GM23338 (cell line): ENCODE results near the gene TBC1D7. TPM values are rescaled to one million over a fixed set of nuclear protein-coding genes. Genes with fewer than 3 reads are reported as not detected.

Experiments used
- ATAC-seq: fragments of 200-7000 bp; cut with Tn5 transposase; 3 replicates; pipeline ENCODE4 v1.9.1; 2020
- DNase-seq: peaks from one replicate; pipeline ENCODE4 v3.0.0-alpha.2; 2015; ENCODE audit warnings: low spot score
- H2AFZ ChIP-seq: fragments of 200-600 bp; sonication (generic); 2 replicates; pipeline ENCODE4 v1.8.0; 2016; ENCODE audit warnings: antibody characterized with exemption, mild to moderate bottlenecking, moderate library complexity
- H3F3A ChIP-seq: fragments of 200-600 bp; sonication (generic); replicated peaks from 2 replicates; pipeline ENCODE4 v1.8.0; 2017; ENCODE audit warnings: antibody characterized with exemption, mixed run types, low read depth
- H3K27ac ChIP-seq: fragments of 200-600 bp; sonication (generic); 2 replicates; pipeline ENCODE4 v1.6.1; 2016; ENCODE audit warnings: low read depth
- H3K27me3 ChIP-seq: fragments of 200-600 bp; sonication (generic); 2 replicates; pipeline ENCODE4 v1.8.0; 2016; ENCODE audit warnings: mild to moderate bottlenecking, mixed run types, moderate library complexity; ENCODE audit not compliant: insufficient read depth
- H3K36me3 ChIP-seq: fragments of 200-600 bp; sonication (generic); 2 replicates; pipeline ENCODE4 v1.8.0; 2016; ENCODE audit warnings: mild to moderate bottlenecking; ENCODE audit not compliant: insufficient read depth
- H3K4me1 ChIP-seq: fragments of 200-600 bp; sonication (generic); 2 replicates; pipeline ENCODE4 v1.8.0; 2016; ENCODE audit warnings: mild to moderate bottlenecking, moderate library complexity; ENCODE audit not compliant: insufficient read depth
- H3K4me2 ChIP-seq: fragments of 200-600 bp; sonication (generic); 2 replicates; pipeline ENCODE4 v1.7.1; 2017; ENCODE audit warnings: mixed run types
- H3K4me3 ChIP-seq: fragments of 200-600 bp; sonication (generic); 2 replicates; pipeline ENCODE4 v1.6.1; 2016; ENCODE audit warnings: mixed run types
- H3K79me2 ChIP-seq: fragments of 200-600 bp; sonication (generic); replicated peaks from 2 replicates; pipeline ENCODE4 v1.8.0; 2017; ENCODE audit warnings: mild to moderate bottlenecking; ENCODE audit not compliant: insufficient read depth
- H3K9me2 ChIP-seq: fragments of 200-600 bp; sonication (generic); 2 replicates; pipeline ENCODE4 v1.8.0; 2017; ENCODE audit not compliant: insufficient read depth
- H4K20me1 ChIP-seq: fragments of 200-600 bp; sonication (generic); replicated peaks from 2 replicates; pipeline ENCODE4 v1.8.0; 2017; ENCODE audit warnings: mild to moderate bottlenecking; ENCODE audit not compliant: insufficient read depth
- H3K27ac Mint-ChIP-seq: 2 replicates; pipeline ENCODE4 v1.8.0; 2020; ENCODE audit warnings: inconsistent platforms, mild to moderate bottlenecking, moderate library complexity, mixed read lengths
- H3K27me3 Mint-ChIP-seq: 3 replicates; pipeline ENCODE4 v1.8.0; 2022; ENCODE audit warnings: low read depth, mild to moderate bottlenecking, moderate library complexity, mixed read lengths, inconsistent platforms; ENCODE audit not compliant: insufficient read depth, poor library complexity
- H3K36me3 Mint-ChIP-seq: 3 replicates; pipeline ENCODE4 v1.8.0; 2021; ENCODE audit warnings: low read depth, mild to moderate bottlenecking, inconsistent platforms, moderate library complexity, mixed read lengths
- H3K4me1 Mint-ChIP-seq: 3 replicates; pipeline ENCODE4 v1.8.0; 2020; ENCODE audit warnings: mild to moderate bottlenecking, inconsistent platforms, mixed read lengths
- H3K4me3 Mint-ChIP-seq: 3 replicates; pipeline ENCODE4 v1.8.0; 2021; ENCODE audit warnings: moderate library complexity, mild to moderate bottlenecking, inconsistent platforms, mixed read lengths
- H3K9me3 Mint-ChIP-seq: 3 replicates; pipeline ENCODE4 v1.8.0; 2020; ENCODE audit warnings: moderate library complexity, mild to moderate bottlenecking, inconsistent platforms, mixed read lengths
- CREB1 ChIP-seq: fragments of 250-450 bp; sonication (Bioruptor Pico); IDR thresholded peaks from 2 replicates; pipeline ENCODE4 v1.5.0; 2020; ENCODE audit warnings: low read depth, mild to moderate bottlenecking, moderate library complexity
- JUNB ChIP-seq: IDR thresholded peaks from one replicate; pipeline ENCODE4 v1.6.1; 2016; ENCODE audit warnings: antibody characterized with exemption; ENCODE audit not compliant: unreplicated experiment
- STAT1 ChIP-seq: IDR thresholded peaks from one replicate; pipeline ENCODE4 v1.6.1; 2016; ENCODE audit warnings: antibody characterized with exemption; ENCODE audit not compliant: unreplicated experiment
- ZNF114 ChIP-seq: fragments of 250-450 bp; sonication (Bioruptor Pico); IDR thresholded peaks from 2 replicates; pipeline ENCODE4 v1.5.0; 2020; ENCODE audit warnings: mild to moderate bottlenecking, moderate library complexity
- ZNF331 ChIP-seq: fragments of 250-450 bp; sonication (Bioruptor Pico); IDR thresholded peaks from 2 replicates; pipeline ENCODE4 v1.5.0; 2020; ENCODE audit warnings: low read depth, mild to moderate bottlenecking, moderate library complexity
- polyA plus RNA-seq: library from polyadenylated mRNA; unstranded; fragments of >200 nt; fragmentation: Nextera tagmentation; extraction: Ambion mirVana; gene quantifications from 2 replicates; pipeline ENCODE4 v1.2.1, GENCODE V29; 2016
- total RNA-seq: library from RNA; depleted of rRNA; stranded (reverse); fragments of >200 nt; shearing (Covaris generic); gene quantifications from 2 replicates; pipeline ENCODE4 v1.2.3, GENCODE V29; 2014
- TF ChIP-seq, protein P1 (sequence below): IDR thresholded peaks from 2 replicates; pipeline ENCODE4 v1.6.1; 2016; ENCODE audit warnings: antibody characterized with exemption
- TF ChIP-seq, protein P2 (sequence below), 2 experiments: fragments of 200-600 bp in 1 of 2; sonication (generic) in 1 of 2; conservative IDR thresholded peaks; 2 replicates each; pipeline versions ENCODE4 v1.5.1 to v1.6.1; 2016 to 2017; ENCODE audit warnings: antibody characterized with exemption in 2 of 2, low read depth in 2 of 2, mild to moderate bottlenecking in 2 of 2, moderate library complexity in 1 of 2
- TF ChIP-seq, protein P3 (sequence below): IDR thresholded peaks from one replicate; pipeline ENCODE4 v1.6.1; 2018; ENCODE audit warnings: antibody characterized with exemption; ENCODE audit not compliant: unreplicated experiment
- TF ChIP-seq, protein P4 (sequence below): fragments of 250-450 bp; sonication (Bioruptor Pico); IDR thresholded peaks from 2 replicates; pipeline ENCODE4 v1.5.0; 2020; ENCODE audit warnings: mild to moderate bottlenecking, moderate library complexity

TBC1D7 gene
- total and polyA plus RNA-seq, 2 experiments from 2014 or later = 62.0 to 70.4 TPM

DNA sequence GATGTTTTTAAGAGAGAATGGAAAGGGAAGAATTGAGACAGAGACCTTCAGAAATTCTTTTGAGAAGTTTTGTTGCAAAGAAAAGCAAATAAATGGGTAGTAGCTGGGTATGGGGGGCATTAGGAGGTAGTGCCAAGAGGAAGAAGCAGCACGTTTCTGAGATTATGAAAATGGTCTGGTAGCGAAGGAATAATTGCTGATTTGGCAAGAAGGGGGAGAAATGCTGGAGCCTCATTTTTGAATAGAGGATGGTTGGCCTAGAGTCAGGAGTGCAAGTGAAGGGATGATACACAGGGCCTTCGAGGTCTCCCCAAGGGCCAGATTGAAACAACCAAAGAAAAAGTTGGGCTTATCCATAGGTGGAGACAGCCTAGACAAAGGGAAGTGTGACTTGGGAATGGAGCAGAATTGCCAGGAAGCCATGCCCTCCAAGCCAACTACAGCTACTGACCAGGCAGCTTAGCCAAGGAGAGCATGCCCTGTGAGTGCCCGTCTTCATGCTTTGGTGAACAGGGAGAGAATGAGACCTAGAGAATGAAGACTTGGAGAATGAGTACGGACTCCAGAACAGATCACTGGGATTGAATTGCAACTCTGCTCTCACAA is 14.2 kb upstream of the TBC1D7 start:
- TF ChIP-seq, protein P1, sequence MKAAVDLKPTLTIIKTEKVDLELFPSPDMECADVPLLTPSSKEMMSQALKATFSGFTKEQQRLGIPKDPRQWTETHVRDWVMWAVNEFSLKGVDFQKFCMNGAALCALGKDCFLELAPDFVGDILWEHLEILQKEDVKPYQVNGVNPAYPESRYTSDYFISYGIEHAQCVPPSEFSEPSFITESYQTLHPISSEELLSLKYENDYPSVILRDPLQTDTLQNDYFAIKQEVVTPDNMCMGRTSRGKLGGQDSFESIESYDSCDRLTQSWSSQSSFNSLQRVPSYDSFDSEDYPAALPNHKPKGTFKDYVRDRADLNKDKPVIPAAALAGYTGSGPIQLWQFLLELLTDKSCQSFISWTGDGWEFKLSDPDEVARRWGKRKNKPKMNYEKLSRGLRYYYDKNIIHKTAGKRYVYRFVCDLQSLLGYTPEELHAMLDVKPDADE = no peak
- no peak for TF ChIP-seq JUNB
- TF ChIP-seq ZNF331 = no peak
- TF ChIP-seq, protein P2, sequence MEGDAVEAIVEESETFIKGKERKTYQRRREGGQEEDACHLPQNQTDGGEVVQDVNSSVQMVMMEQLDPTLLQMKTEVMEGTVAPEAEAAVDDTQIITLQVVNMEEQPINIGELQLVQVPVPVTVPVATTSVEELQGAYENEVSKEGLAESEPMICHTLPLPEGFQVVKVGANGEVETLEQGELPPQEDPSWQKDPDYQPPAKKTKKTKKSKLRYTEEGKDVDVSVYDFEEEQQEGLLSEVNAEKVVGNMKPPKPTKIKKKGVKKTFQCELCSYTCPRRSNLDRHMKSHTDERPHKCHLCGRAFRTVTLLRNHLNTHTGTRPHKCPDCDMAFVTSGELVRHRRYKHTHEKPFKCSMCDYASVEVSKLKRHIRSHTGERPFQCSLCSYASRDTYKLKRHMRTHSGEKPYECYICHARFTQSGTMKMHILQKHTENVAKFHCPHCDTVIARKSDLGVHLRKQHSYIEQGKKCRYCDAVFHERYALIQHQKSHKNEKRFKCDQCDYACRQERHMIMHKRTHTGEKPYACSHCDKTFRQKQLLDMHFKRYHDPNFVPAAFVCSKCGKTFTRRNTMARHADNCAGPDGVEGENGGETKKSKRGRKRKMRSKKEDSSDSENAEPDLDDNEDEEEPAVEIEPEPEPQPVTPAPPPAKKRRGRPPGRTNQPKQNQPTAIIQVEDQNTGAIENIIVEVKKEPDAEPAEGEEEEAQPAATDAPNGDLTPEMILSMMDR (conservative IDR thresholded peaks at IDR 0.05; ENCODE audit: low read depth in 2 of 2) = no peak
- TF ChIP-seq, protein P3, sequence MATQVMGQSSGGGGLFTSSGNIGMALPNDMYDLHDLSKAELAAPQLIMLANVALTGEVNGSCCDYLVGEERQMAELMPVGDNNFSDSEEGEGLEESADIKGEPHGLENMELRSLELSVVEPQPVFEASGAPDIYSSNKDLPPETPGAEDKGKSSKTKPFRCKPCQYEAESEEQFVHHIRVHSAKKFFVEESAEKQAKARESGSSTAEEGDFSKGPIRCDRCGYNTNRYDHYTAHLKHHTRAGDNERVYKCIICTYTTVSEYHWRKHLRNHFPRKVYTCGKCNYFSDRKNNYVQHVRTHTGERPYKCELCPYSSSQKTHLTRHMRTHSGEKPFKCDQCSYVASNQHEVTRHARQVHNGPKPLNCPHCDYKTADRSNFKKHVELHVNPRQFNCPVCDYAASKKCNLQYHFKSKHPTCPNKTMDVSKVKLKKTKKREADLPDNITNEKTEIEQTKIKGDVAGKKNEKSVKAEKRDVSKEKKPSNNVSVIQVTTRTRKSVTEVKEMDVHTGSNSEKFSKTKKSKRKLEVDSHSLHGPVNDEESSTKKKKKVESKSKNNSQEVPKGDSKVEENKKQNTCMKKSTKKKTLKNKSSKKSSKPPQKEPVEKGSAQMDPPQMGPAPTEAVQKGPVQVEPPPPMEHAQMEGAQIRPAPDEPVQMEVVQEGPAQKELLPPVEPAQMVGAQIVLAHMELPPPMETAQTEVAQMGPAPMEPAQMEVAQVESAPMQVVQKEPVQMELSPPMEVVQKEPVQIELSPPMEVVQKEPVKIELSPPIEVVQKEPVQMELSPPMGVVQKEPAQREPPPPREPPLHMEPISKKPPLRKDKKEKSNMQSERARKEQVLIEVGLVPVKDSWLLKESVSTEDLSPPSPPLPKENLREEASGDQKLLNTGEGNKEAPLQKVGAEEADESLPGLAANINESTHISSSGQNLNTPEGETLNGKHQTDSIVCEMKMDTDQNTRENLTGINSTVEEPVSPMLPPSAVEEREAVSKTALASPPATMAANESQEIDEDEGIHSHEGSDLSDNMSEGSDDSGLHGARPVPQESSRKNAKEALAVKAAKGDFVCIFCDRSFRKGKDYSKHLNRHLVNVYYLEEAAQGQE = no peak
- no peak for TF ChIP-seq CREB1 (CRISPR knock-in tag)
- no peak for TF ChIP-seq ZNF114 (CRISPR knock-in tag)
- TF ChIP-seq, protein P4, sequence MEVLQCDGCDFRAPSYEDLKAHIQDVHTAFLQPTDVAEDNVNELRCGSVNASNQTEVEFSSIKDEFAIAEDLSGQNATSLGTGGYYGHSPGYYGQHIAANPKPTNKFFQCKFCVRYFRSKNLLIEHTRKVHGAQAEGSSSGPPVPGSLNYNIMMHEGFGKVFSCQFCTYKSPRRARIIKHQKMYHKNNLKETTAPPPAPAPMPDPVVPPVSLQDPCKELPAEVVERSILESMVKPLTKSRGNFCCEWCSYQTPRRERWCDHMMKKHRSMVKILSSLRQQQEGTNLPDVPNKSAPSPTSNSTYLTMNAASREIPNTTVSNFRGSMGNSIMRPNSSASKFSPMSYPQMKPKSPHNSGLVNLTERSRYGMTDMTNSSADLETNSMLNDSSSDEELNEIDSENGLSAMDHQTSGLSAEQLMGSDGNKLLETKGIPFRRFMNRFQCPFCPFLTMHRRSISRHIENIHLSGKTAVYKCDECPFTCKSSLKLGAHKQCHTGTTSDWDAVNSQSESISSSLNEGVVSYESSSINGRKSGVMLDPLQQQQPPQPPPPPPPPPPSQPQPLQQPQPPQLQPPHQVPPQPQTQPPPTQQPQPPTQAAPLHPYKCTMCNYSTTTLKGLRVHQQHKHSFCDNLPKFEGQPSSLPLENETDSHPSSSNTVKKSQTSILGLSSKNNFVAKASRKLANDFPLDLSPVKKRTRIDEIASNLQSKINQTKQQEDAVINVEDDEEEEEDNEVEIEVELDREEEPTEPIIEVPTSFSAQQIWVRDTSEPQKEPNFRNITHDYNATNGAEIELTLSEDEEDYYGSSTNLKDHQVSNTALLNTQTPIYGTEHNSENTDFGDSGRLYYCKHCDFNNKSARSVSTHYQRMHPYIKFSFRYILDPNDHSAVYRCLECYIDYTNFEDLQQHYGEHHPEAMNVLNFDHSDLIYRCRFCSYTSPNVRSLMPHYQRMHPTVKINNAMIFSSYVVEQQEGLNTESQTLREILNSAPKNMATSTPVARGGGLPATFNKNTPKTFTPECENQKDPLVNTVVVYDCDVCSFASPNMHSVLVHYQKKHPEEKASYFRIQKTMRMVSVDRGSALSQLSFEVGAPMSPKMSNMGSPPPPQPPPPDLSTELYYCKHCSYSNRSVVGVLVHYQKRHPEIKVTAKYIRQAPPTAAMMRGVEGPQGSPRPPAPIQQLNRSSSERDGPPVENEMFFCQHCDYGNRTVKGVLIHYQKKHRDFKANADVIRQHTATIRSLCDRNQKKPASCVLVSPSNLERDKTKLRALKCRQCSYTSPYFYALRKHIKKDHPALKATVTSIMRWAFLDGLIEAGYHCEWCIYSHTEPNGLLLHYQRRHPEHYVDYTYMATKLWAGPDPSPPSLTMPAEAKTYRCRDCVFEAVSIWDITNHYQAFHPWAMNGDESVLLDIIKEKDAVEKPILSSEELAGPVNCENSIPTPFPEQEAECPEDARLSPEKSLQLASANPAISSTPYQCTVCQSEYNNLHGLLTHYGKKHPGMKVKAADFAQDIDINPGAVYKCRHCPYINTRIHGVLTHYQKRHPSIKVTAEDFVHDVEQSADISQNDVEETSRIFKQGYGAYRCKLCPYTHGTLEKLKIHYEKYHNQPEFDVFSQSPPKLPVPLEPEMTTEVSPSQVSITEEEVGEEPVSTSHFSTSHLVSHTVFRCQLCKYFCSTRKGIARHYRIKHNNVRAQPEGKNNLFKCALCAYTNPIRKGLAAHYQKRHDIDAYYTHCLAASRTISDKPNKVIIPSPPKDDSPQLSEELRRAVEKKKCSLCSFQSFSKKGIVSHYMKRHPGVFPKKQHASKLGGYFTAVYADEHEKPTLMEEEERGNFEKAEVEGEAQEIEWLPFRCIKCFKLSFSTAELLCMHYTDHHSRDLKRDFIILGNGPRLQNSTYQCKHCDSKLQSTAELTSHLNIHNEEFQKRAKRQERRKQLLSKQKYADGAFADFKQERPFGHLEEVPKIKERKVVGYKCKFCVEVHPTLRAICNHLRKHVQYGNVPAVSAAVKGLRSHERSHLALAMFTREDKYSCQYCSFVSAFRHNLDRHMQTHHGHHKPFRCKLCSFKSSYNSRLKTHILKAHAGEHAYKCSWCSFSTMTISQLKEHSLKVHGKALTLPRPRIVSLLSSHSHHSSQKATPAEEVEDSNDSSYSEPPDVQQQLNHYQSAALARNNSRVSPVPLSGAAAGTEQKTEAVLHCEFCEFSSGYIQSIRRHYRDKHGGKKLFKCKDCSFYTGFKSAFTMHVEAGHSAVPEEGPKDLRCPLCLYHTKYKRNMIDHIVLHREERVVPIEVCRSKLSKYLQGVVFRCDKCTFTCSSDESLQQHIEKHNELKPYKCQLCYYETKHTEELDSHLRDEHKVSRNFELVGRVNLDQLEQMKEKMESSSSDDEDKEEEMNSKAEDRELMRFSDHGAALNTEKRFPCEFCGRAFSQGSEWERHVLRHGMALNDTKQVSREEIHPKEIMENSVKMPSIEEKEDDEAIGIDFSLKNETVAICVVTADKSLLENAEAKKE (CRISPR knock-in tag) = no peak
- TF ChIP-seq STAT1 = no peak
- Histone ChIP-seq H3K27ac (no peak overlapping the region), H4K20me1 (no peaks in the 10 kb centered on the region), H3K79me2 (no peaks in the 10 kb centered on the region), H3K4me1 (no peaks in the 10 kb centered on the region; the same call in 1 of the 2 replicates), H3K27me3 (no peaks in the 10 kb centered on the region), H3F3A (no peaks in the 10 kb centered on the region), H3K36me3 (no peaks in the 10 kb centered on the region), H3K9me2 (0 out of 2 replicates have a peak, but pooled peaks cover 6% of the 10 kb centered on the region), H3K4me3 (no peak overlapping the region), H3K4me2 (no peak overlapping the region), H2AFZ (no peak overlapping the region)
- DNase-seq = no peak
- no peak overlapping the region for H3K4me3 Mint-ChIP-seq
- ATAC-seq = no peak
- H3K27me3 Mint-ChIP-seq = peaks cover 14% of the 10 kb centered on the region
- H3K9me3 Mint-ChIP-seq = peaks cover 14% of the 10 kb centered on the region; the same call in 1 of the 3 replicates
- H3K36me3 Mint-ChIP-seq = no peaks in the 10 kb centered on the region; the same call in 2 of the 3 replicates
- peaks cover 11% of the 10 kb centered on the region for H3K4me1 Mint-ChIP-seq
- no peak overlapping the region for H3K27ac Mint-ChIP-seq
